Dedifferentiated amniotic fluid mesenchymal stem cell (primary cell): ENCODE data around the gene TCL1A.
"Not testable (repeated sequence)": the region's sequence is repeated elsewhere in the genome, so short reads cannot be mapped to it uniquely, and the experiment has no call there.

Experiments used
- DNase-seq: peaks from one replicate; pipeline ENCODE4 v3.0.0-alpha.2; 2016; ENCODE audit errors: extremely low spot score

Gene TCL1A

GRCh38 chr14:95713596-95714371, at the start of gene TCL1A:
Gene TCL1A (minus strand): TSS chr14:95714125. CDS start chr14:95714066, 59 bp downstream.
- no peak for DNase-seq

- not testable (repeated sequence) for DNase-seq
These were observed 49.1 kb upstream of the TCL1A start for GRCh38 chr14:95763032-95763431.

GRCh38 chr14:95761436-95761835, 47.5 kb upstream of the TCL1A start:
- no peak for DNase-seq

- DNase-seq = no peak
These were observed 46.7 kb upstream of the TCL1A start for GRCh38 chr14:95760596-95760995.

GRCh38 chr14:95759941-95760340, 46.0 kb upstream of the TCL1A start:
- no peak for DNase-seq

GRCh38 chr14:95758331-95758730, 44.4 kb upstream of the TCL1A start:
- no peak for DNase-seq

- DNase-seq = no peak
These were observed 42.8 kb upstream of the TCL1A start for GRCh38 chr14:95756751-95757150.

GRCh38 chr14:95756127-95756526, 42.2 kb upstream of the TCL1A start:
- DNase-seq = no peak

- DNase-seq = no peak
These were observed 27.9 kb upstream of the TCL1A start for GRCh38 chr14:95741781-95742180.

GRCh38 chr14:95741038-95741490, 27.1 kb upstream of the TCL1A start:
- no peak for DNase-seq

- no peak for DNase-seq
These were observed 25.4 kb upstream of the TCL1A start for GRCh38 chr14:95739356-95739755.

- no peak for DNase-seq
These were observed 19.3 kb upstream of the TCL1A start for GRCh38 chr14:95733212-95733611.

GRCh38 chr14:95730126-95730525, 16.2 kb upstream of the TCL1A start:
- DNase-seq = no peak

GRCh38 chr14:95729402-95730028, 15.6 kb upstream of the TCL1A start:
- not testable (repeated sequence) for DNase-seq

GRCh38 chr14:95727056-95727700, 13.3 kb upstream of the TCL1A start:
- no peak for DNase-seq

- DNase-seq = no peak
These were observed 11.9 kb upstream of the TCL1A start for GRCh38 chr14:95725685-95726336.

- no peak for DNase-seq
These were observed 8.7 kb upstream of the TCL1A start for GRCh38 chr14:95722525-95723190.

- DNase-seq = no peak
These were observed 1.5 kb downstream of the TCL1A start for GRCh38 chr14:95712398-95712797.

- DNase-seq = no peak
These were observed 2.3 kb downstream of the TCL1A start for GRCh38 chr14:95711476-95712176.

GRCh38 chr14:95710106-95710505, 3.8 kb downstream of the TCL1A start:
- no peak for DNase-seq

GRCh38 chr14:95707327-95707726, 6.6 kb downstream of the TCL1A start:
- no peak for DNase-seq
